ENCODE data around the gene CDKN2B.
A peak's percentile ranks its signal among the peaks of the same experiment; 100 is the strongest.

The CDKN2B gene

DNA sequence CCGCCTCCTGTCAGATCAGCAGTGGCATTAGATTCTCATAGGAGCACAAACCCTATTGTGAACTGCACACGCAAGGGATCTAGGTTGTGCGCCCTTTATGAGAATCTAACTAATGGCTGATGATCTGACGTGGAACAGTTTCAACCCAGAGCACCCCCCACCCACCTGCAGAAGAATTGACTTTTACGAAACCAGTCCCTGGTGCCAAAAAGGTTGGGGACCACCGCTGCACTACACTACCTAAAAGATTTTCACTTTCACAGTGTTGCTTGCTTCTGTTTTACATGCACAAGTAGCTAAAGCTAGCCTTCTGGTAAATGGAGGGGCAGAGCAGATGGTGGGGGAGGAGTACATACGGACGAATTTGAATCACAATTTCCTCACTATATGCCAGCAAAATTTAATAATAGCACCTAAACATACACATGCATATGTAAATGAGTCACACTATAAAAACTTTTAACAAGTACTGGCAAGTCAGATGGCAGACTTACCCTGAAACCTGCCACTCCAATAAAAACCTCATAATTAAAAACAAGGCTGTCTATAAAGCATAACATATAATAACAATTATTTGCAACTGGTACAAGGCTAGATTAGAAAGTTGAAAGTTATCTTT is 24.0 kb upstream of the CDKN2B start:
- no peak for DNase-seq

DNA sequence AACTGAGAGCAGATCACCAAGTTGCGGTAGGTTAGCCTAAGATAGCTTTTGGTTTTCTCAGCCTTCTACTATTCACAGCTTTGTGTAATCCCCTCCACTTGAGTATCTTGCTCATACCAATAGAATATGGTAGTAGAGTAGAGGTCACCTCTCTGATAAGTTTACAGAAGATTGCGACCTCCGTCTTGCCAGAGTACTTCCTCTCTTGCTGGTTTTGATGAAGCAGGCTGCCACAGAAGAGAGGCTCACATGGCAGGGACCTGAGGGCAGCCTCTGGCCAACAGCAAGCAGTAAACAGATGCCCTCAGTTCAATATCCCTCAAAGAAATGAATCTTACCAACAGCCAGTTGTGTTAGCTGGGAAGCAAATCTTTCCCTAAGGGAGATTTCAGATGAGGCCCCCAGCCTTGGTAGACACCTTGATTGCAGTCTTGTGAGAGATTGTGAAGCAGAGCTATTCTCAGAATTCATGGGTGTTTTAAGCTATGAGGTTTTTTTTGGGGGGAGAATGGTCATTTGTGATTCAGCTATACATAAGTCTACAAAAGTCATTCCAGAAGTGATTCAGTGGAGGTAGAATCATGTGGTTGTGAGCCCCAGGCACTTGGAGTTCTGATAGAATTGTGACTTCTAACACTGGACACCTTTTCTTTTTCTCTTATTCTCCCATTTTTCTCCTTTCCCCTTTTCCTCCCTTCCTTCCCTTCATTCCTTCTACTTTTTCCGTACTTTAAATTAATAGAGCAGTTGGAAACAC is 22.7 kb upstream of the CDKN2B start:
- DNase-seq = no peak

DNA sequence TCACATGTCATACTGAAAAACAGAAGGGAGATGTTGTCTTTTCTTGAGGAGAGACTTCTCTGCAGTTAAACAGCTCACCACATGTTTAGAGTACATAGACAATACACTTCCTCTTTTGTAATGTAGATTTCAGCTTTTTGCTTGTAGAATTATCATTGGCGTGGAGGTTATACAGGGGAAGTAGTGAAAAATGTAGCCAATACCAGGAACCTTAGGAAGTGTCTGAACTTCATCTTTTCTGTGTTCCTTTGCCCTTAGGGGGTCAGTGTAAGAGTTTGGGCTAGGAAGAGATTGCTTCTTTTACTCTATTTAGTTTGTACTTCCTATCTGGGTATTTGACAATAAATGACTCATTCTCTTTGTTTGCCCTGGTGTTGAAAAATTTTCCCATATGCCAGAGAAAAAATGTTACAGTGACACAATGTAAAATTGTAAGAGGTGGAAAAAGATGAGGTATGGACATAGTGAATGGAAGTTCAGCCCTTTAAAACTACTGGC is 21.0 kb upstream of the CDKN2B start:
- no peak for DNase-seq

DNA sequence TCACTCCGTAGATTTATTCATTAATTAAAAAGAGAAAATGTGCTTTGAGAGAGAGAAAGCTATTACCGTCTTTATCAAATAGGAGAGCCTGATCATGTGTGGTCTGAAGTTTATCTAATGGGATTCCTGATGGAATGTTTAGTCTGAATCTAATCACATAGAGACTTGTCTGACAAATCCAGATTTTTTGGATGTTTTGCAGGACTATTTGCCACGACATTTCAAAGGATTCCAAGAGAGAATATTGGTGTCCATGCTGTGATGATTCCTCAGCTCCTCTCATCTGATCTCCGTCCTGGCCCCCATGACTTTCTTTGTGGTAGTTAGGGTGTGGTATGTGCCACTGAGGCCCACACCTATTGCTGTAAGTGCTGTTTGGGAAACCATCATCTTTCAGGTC is 20.1 kb upstream of the CDKN2B start:
- DNase-seq = no peak

DNA sequence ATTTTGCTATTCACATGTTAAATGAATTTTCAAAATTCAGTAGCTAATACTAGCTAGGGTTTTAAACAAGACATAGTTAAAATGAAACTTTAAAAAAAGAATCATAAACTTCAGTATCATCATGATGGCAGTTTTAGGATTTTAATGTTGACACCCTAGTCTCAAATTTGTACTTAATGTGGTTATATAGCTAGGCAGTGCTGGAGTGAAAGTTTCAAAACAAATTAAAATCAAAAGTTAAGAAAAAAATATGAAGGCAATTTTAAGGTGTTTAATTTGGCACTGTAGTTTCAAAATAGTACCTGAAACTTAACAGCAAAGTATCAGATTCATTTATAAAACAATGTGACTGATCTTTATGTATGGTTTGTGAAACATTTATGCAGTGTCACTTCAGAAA is 19.3 kb upstream of the CDKN2B start:
- no peak for DNase-seq

DNA sequence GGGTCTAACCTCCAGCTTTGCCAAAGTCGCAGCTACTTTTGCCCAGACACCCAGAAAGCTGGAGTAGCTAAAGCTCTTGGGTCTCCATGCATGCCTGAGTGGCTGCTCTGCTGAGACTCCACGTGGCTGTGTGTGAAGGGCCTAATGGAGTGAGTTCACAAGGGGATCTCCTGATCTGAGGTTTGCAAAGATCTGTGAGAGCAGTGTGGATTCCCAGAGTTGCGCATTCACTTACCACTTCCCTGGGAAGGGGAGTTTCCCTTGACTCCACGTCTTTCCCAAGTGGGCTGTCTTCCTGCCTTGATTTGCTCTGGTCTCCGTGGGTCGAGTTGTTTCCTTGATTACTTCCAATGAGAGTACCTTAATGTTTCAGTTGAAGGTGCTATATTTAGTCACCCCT is 17.6 kb upstream of the CDKN2B start:
- no peak for DNase-seq

DNA sequence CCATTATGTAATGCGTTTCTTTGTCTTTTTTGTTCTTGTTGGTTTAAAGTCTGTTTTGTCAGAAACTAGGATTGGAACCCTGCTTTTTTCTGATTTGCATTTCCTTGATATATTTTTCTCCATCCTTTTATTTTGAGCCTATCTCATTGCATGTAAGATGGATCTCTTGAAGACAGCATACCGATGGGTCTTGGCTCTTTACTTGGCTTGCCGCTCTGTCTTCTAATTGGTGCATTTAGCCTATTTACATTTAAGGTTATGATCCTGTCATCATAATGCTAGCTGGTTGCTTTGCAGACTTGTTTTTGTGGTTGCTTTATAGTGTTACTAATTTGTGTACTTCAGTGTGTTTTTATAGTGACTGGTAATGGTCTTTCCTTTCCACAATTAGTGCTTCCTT is 13.3 kb upstream of the CDKN2B start:
- DNase-seq = no peak

DNA sequence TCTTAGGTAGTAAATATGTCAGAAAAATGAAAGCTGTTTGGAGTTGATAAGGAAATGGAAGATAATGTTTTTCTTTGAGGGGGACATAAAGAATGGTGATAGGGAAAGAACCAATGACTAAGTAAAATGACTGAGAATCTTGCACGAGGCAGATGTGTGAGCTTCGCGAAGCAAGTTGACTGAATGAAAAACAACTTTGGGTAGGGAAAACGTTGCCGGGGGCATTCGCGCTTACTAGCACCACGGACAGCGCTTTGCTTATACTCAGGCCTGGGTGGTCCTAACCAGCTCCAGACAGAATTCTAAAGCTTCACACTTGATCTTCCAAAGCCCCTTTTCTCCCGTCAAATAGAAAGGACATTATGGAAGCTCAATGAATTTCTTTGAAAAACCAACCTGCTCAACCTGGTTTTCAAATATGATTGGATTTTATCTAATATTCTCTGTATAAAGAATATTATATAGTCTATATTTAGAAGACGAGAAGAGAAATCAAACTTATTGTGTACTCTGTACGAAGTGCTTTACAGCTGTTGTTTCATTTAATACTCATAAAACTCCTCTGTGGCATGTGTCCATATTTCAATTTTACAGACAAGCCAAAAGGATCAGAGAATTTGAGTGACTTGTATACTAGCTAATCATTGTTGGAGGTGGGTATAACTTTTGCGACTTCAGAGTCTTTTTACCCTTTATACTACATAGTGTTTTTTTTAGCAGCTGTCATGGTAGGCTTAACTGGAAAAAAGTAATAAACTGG is 1.9 kb upstream of the CDKN2B start:
- DNase-seq = peak; percentile 81

DNA sequence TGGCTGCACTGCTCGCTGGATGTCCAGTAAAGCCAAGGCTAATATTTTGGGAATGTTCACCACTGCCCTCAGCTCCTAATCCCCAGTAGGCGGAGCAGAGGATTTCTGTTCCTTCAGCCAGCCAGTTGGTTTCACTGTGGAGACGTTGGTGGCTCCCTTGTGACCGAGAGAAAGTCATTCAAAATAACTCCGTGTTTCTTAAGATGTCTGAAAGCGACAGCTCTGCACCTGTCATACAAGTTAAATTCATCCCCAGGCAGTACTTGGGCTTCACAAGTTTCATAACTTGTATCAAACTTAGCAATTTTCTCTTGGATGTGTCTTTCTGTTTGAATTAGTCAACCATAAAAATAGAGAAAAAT is 382 bp upstream of the CDKN2B start:
- DNase-seq = no peak

DNA sequence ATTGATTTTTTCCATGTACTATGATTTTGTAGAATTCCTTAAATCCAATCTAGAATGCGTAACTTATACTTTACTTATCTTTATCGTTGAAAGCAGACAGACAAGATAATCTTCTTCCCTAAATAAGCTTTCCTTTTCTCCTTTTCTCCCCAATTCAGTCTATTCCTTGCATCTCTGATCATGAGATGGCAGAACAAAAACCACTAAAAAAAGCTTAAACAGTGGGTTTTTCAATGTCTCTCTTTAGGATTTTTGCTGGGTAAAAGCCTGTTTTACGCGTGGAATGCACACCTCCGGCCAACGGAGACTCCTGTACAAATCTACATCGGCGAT is 755 bp downstream of the CDKN2B start:
- DNase-seq = no peak

DNA sequence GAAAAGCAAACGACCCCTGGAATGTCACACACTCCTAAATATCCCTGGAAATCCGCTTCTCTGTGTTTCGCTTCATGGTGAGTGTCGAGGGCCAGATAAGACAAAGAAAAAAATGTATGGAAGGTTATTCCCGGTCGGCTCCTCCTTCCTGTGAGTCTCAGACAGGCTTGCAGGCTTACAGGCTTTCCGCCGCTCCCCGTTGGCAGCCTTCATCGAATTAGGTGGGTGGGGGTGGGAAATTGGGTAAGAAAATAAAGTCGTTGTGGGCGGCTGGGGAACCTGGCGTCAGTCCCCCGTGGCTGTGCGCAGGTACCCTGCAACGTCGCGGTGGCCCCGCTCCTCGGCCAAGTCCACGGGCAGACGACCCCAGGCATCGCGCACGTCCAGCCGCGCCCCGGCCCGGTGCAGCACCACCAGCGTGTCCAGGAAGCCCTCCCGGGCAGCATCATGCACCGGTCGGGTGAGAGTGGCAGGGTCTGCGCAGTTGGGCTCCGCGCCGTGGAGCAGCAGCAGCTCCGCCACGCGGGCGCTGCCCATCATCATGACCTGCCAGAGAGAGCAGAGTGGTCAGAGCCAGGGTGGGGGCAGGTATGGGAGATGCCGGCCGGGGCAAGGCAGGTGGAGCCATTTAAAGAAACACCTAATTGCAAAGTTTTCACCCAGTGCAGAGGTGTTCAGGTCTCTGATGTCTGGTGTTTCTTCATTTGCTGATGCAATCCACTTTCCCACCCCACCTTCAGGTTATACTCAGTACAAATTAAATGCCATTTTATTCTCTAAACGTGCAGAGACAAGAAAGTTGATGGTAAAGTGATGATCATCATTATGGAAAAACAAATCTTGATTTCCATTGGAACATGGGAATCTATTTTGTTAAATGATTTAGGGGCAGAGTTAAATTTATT is 3.2 kb downstream of the CDKN2B start:
- DNase-seq = peak; percentile 67

DNA sequence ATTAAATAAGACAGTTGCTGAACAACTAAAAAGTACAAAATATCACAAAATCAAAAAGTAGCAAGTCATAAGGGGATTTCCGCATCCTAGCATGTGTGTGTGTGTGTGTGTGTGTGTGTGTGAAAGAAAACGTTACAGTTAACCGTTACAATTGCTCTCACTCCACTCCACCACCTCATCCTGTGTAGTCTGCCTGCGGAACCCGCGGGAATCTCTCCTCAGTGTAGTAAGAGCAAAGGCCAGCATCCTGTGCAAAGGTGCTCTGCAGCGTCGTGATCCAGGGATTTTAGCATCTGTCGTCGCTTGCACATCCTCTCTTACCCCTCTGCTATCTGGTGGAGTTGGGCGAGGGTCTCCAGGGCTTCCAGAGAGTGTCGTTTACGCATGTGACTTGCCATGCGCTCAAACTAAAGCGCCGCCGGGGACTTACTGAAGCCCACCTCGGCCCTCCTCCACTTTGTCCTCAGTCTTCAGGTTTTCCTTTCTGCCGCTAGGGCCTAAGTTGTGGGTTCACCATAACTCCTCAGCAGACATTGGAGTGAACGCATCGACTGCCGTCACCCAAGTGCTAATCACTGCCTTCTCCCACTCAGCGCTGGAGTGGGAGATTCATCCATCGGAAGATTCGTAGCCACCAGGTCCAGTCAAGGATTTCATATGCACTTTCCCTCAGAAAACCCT is 3.9 kb downstream of the CDKN2B start:
- DNase-seq = peak; percentile 67

DNA sequence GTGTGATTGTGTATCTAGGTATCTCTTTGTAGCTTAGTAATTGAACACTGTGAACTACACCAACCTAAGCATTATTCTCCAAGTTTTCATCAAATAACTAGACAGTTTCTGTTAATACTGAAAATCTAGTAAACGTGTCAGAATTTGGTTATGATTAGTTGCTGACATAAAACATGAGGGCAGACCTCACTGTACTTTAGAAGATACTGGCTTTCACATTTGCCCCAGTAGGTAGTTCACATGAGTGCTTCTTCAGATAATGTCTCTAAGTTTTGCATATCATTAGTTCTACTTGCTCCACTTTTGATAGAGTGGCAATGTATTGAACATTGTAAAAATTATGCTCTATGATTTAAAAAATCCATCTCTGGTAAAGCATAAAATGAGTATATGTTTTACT is 7.1 kb downstream of the CDKN2B start:
- no peak for DNase-seq

DNA sequence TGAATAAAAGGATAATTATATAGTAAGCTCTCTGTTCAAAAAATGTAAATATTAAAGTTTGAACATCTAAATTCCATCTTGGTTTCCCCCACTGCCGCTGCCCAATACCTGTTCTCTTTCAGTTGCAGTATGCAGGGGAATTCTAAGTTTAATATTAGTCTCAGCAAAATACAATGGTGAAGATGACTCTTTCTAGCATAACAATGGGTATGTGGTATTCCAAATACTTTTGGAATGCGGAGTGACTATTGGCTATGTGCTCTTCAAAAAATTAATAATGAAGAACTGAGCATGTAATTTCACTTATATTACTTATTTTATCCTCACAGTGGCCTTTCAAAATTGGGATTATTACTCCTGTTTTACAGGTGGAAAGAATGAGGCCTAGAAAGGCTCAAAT is 11.1 kb downstream of the CDKN2B start:
- DNase-seq = no peak

DNA sequence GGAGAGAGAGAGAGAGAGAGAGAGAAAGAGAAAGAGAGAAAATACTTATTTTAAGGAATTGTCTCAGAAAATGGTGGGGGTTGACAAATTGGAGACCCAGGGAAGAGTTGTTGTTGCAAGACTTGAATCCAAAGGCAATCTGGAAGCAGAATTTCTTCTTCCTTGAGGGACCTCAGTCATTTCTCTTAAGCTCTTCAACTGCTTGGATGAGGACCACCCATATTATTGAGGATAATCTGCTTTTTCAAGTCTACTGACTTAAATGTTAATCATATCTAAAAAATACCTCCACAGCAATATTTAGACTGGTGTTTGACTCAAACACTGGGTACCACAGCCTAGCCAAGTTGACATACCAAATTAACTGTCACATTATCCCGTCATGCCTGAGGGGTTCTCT is 11.6 kb downstream of the CDKN2B start:
- DNase-seq = no peak

DNA sequence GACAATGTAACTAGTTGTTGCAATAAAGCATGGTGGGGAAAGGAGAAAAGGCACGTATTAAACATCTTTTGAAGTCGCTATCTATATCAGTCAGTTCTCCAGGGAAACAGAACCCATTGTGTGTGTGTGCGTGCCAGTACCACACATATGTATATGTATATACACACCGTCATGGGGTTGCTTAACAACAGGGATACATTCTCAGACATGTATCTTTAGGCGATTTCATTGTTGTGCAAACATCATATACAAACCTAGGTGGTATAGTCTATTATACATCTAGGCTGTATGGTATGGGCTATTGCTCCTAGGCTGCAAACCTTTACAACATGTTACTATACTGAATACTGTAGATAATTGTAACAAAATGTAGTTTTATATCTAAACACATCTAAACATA is 12.2 kb downstream of the CDKN2B start:
- no peak for DNase-seq

DNA sequence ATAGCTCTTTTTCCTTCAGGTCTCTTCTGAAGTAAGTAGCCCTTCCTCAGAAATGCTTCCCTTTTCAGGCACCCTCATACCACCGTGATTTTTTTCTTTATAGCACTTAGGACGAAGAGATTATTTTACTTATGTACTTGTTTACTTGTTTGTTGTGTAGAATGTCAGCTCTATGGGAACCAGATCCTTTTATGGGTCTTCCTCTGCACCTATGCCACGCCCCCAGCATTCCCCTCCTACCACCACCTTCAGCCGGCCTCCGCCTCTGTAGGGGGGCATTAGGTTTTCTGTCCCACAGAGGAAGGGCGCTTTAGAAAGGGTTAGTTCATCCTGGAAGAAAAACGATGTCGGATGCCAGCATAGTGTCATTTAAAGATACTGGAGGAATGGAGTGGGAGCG is 12.7 kb downstream of the CDKN2B start:
- no peak for DNase-seq

DNA sequence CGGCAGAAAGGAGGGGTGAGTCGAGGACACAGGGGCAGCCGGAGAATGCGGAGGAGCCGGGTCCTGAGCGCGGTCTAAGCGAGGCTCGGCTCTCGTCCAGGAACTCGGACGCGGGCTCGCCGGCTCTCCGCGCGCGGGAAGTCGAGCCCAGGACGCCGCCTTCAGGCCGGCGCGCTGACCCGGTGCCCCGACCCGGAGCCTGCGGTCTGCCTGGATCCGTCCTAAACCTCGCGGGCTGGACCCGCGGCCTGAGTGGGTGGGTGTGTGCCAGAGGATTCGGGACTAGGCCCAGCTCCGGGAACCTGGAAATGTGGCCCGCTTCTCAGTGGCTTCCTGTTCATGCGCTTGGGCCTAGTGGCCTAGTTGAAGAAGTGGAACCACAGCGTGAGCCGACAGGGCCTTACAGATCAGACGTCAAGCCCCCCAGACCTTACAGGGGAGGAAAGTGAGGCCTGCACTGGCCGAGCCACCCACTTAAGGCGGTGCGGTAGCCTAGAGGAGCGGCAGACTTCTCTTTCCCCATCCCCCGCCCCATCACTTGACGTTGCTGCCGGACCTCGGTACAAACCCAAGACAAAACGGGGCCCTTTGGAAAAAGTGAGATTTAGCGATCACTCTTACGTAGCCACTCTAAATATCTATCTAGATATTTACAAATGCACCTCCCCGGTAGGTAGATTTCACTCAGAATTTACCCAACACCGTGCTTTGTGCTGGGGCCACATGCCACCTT is 13.3 kb downstream of the CDKN2B start:
- DNase-seq = peak; percentile 80

DNA sequence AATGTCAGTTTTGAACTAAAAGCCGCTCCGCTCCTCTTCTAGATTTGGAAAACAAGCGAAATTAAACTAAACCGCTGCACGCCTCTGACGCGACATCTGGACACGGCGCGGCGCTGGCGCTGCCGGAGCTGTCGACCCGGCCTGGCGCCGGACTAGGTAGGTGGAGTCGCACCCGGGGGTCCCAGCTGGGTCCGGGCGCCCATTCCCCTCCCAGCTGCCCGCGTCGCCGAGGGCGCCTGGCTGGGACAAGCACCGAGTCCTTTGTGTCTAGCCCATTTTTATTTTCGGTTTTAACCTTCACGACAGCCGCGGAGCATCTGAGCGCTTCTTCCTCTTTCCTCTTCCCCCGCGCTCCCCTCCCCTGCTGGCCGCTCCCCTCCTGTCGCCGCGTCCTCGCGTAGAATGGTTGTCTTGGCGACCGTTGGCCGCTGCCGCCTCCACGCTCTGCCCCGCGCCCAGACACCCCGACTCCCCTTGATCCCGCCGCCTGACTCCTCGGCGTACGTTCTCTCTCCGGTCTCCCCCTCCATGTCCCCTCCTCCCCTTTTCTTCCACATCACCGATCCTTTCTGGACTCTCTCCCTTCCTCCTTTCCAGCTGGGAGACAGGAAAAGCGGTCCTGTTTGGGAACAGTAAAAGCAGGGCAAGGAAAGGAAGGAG is 14.0 kb downstream of the CDKN2B start:
- peak; percentile 85 for DNase-seq

DNA sequence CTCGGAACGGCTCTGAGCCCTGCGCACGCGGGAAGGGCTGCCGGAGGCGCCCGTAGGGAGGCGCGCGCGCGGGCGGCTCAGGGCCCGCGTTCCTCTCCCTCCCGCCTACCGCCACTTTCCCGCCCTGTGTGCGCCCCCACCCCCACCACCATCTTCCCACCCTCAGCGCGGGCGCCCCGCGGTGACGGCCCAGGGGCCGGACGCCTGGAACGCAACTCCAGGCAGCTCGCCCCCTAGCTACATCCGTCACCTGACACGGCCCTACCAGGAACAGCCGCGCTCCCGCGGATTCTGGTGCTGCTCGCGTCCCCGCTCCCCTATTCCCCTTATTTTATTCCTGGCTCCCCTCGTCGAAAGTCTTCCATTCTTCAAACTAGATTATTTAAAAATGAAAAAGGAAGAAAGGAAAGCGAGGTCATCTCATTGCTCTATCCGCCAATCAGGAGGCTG is 14.5 kb downstream of the CDKN2B start, which contains the start of gene CDKN2B-AS1:
CDKN2B-AS1 (plus strand) TSS at position 236 of the 450 bp plus-strand sequence.
- DNase-seq = peak; percentile 86

All from islet precursor cell (in vitro differentiated cells).